Ecto neural progenitor cell (in vitro differentiated cells): ENCODE results near the gene TSTD2.
A peak's percentile ranks its signal among the peaks of the same experiment; 100 is the strongest.
"Not testable (repeated sequence)": the region's sequence is repeated elsewhere in the genome, so short reads cannot be mapped to it uniquely, and the experiment has no call there.

Experiments used
- DNase-seq: peaks from one replicate; pipeline ENCODE4 v3.0.0-alpha.2; 2018; ENCODE audit warnings: low spot score

The TSTD2 gene

DNA sequence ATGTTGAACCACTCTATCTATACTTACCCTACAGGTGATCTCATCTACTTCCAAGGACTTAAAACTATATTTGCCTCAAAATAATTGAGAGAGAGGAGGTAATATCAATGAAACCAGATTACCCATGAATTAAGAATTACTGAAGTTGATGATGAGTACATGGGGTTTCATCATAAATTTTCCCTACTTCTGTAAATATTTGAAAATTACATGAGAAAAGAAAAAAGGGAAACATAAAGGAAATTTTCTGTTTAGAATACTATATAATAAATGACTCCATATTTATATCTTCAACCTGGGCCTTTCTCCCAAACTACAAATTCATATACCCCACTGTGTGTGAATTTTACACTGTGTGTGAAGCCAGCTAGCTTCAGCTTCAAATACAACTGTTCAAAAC, 2.6 kb downstream of the TSTD2 start:
- no peak for DNase-seq

DNA sequence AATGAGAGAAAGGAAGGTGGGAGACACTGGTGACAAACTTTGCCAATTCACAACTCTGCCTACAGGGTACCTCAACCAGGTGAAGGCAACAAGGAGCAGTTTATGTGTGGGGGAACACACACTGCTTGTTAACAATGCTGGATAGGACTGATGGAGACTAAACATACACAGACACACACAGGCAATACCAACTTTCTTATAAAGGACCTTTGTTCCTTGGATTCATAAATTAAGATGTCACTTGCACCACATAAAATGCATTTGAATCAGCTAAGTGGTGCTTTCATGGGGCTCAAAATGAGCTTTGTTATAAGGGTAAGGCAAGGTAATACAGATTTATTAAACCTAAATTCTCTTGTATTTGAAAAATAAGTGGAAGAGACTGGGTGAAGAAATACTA, 4.0 kb downstream of the TSTD2 start:
- no peak for DNase-seq

DNA sequence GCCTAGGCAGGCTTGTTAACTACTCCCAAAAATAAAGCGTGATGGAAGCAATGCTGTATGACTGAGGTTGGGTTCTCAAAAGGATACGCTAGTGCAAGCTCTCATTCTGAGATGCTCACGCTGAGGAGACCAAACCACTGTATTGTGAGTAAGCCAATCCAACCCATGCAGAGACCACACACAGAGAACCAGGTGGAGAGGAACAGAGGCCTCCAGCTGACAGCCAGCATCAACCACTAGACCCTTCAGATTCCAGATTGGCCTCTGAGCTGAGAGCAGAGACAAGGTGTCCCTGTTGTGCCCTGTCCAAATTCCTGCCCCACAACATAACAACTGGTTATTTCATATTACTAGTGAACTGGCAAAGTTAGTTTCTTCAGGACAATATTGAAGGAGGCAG, 4.5 kb downstream of the TSTD2 start:
- peak; percentile 49 for DNase-seq

DNA sequence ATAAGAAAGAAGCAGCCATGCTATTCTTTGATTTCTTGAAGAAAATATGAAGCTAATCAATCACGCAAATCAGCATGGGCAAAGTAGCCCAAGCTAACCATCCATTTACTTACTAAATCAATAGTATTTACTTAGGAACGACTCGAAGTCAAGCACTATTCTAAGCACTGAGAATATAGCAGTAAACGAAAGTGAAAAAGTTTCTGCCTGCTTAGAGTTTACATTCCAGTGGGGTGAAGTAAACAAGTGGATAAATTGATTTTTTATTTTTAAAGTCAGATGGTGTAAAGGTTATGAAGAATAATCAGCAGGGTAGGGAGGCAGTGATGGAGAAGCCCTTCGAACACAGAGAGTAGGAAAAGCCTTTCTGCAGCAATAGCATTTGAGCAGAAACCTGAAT, 5.5 kb downstream of the TSTD2 start:
- DNase-seq: no peak

DNA sequence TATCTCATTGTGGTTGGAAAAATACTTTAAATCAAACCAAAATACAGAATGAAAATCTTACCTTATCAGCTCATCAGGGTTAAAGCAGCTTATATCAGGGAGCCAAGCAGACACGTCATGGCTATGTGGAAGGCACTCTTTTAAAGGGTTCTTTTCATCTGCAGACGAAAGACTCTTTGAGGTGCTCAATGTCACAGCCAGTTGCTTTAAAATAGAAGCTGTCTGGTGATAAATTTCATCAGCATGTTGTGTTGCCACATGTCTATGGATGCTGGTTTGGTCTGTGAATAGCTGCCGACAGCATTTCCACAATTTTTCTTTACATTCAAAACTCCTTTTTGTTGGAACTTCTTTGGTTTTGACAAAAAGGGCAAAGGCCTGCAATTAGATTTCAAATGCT, 7.5 kb downstream of the TSTD2 start:
- no peak for DNase-seq

DNA sequence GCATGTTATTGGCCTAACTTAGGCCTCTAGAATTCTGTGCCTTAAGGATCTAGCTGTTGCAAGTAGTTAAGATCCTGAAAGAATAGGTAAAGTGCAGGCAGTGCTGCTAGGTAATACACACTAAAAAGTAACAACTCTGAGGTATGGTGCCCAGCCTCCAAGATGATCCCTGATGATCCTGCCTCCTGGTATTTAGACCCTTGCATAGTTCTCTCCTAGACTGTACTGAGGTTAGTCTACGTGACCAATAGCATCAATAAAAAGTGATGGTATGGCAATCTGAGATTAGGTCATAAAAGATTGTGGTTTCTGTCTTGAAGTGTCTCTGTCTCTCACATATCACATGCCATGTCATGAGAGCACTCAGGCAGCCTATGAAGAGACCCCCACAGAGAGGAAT, 9.2 kb downstream of the TSTD2 start:
- DNase-seq: no peak

DNA sequence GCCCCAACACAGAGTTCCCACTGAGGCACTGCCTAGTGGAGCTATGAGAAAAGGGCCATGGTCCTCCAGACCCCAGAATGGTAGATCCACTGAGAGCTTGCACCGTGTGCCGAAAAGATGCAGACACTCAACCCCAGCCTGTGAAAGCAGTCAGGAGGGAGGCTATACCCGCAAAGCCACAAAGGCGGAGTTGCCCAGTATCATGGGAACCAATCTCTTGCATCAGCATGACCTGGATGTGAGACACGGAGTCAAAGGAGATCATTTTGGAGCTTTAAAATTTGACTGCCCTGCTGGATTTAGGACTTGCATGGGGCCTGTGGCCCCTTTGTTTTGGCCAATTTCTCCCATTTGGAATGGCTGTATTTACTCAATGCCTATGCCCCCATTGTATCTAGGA, 10.7 kb downstream of the TSTD2 start:
- not testable (repeated sequence) for DNase-seq

DNA sequence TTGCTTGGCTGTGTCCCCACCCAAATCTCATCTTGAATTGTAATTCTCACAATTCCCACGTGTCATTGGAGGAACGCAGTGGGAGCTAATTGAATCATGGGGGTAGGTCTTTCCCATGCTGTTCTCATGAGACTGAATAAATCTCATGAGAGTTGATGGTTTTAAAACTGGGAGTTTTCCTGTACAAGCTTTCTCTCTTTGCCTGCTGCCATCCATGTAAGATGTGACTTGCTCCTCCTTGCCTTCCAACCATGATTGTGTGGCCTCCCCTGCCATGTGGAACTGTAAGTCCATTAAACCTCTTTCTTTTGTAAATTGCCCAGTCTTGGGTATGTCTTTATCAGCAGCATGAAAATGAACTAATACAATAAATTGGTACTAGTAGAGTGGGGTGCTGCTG, 13.1 kb downstream of the TSTD2 start:
- DNase-seq: not testable (repeated sequence)

DNA sequence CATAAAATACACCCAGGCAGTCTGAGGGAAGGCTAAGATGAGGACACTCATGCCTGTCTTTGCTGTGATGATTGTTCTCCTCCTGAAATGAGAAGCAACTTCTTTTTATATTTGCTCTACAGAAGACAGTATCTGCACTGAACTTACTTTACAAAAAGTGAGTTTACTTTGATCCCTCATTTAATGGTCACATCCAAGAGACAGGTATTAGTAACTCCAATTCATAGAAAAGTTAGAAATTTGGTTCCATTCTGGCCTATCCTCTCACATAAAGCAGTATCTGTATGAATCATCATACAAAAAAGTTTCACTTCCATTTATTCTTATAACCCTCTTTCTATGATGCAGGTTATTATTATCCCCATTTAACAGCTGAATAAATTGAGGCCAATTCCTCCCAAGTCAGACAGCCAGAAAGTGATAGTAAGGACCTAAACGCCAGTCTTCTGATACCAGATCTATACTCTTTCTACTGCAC, 15.2 kb downstream of the TSTD2 start:
- no peak for DNase-seq

DNA sequence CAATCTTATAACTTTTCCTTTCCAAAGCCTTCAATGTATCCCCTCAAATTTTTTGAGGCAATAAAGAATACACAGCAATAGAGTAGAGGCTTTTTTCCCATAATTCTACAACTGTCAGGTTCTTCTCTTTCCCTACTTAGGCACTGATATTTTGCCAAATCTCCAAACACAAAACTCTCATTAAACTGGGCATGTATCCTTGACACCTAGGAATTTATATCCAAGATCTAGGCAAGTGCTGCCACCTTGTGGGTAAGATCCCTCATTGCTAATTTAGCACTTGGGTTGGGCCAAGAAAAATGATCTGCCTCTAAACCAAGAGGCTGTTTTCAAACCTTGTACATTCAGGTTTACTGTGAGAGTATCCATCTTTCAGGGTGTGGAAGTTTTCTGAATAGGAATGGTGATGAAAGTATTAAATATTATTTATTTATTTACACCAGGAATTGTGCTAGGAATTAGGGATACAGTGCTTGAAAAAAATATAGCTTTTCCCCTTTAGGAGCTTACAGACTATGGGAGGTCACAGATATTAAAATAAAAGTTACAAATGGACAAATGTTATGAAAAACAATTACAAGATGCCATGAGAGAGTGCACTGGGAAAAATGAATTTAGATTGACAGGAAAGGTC, 17.6 kb downstream of the TSTD2 start:
- no peak for DNase-seq

DNA sequence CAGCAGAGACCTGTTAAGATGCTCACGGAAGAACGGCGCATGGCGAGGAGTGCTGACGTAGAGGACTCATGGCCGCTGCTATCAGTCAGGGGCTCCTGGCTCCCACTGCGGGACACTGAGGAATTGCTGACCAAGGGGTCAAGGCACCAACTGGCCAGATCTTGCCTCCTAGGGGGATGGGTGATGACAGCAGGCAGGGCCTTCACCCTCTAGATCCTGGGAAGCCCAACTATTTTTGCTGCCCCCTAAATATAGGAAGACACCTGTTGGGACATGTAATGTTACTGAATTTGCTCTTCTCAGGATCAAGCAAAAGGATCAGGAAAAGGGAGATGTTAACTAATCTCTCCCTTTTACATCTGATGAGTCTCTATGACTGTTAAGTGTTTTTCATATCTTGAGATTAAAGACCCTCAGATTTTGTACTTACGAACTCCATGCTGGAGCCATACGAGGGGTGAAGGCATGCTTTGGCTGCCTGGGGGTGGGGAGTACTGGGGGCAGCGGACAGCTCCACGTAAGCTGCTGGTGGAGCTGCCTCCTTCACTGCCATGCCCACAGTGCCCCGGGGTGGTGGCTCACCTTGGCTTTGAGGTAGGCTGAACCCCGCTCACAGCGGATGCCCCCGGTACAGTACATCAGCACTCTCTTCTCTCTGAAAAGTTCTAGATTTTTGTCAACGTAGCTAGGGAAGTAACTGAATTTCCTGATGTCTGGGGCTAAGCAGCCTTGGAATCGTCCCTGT, 28.1 kb downstream of the TSTD2 start:
- DNase-seq: no peak

DNA sequence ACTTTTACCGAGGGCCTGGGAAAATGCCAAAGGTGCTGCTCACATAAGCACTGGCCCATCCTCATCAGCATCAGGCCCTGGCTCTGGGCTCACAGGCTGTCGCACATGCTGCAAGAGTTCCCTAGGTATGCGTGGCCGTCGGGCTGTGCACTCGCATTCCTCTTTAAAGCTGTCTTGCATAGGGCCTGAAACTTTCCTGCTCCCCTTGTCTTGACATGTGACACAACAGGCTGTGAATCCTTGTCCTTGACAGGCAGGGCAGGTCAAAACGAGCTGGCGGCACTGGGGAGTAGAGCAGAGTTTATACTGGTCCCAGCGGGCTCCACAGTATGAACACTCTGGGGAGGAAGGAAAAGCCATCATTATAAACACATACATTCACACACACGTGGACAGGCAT, 30.7 kb downstream of the TSTD2 start:
- DNase-seq: no peak

DNA sequence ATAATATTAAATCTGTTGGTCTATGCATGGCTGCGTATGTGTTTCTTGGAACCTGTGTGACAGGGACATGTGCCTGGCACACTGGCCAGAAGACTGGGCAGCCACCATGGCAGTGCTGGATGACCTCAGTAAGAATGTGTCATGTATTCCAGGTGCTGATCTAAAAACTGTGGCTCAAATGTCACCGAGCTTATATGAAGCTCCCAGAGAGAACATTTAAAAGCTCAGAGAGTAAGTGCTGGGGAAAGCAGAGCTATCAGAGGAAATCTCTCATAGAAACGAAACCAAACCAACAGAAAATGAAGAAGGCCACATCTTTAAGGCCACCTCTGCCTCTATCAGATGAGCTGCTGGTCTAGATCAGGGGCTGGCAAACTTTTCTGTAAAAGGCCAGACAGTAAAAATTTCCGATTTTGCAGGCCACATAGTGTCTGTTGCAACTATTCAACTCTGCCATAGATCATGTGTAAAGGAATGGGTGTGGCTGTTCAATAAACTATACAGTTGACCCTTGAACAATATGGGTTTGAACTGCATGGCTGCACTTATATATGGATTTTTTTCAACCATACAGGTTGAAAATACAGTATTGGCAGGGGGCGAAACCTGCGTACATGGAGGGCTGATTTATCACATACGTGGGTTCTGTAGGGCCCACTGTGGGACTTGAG, 31.8 kb downstream of the TSTD2 start:
- DNase-seq: no peak

DNA sequence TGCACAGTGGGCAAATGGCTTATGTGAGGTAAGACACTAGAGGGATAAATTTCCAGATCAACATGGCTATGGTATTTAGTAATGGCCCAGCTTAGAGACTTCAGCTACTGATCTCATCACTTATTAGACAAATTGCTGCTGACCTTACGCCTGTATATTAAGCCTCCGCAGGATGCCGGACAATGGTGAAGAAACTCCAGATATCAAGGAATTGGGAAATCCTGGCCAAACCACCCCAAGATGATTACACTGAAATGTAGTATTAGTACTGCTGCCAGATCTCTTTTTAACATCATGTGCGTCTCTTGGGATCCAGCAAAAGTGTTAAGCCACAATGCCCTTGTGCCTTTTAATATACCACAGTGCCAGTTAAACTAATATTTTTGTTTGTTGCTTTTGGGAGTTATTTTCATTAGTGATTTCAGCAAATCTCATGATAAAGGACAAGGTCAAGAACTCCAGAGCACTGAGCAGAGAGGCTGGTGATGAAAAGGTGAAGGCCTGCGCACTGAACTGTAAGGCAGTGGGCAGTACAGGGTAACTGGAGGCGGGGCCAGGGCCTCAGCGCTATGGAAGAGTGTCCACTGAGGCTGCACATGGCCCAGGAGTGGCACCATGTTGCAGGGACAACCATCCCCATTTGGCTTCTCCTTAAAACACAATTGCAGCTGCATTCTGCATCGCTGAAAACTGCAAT, 32.5 kb downstream of the TSTD2 start:
- no peak for DNase-seq

DNA sequence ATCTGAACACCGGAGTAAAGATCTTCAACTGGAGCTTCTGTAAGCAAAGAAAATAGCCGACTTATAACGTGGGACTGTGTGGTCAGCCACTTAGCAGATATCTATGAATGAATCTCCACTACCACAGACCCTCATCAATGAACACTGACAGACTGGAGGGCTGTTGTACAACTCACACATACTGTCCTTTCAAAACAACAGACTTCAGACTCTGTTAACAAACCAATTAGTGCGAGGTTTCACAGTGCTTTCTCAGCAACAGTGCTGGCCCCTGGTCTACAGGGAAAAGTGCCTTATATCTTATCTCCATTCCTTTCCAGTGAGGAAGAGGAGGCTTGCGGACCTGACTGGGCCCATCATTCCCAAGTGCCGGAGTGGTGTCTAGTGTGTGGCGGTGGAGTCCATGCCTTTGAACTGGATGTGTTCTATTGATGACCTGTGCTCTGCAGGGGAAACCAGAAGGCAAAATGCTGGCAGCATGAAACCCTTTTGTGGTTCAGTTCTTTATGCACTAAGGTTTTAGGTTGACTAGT, 33.8 kb downstream of the TSTD2 start:
- no peak for DNase-seq

DNA sequence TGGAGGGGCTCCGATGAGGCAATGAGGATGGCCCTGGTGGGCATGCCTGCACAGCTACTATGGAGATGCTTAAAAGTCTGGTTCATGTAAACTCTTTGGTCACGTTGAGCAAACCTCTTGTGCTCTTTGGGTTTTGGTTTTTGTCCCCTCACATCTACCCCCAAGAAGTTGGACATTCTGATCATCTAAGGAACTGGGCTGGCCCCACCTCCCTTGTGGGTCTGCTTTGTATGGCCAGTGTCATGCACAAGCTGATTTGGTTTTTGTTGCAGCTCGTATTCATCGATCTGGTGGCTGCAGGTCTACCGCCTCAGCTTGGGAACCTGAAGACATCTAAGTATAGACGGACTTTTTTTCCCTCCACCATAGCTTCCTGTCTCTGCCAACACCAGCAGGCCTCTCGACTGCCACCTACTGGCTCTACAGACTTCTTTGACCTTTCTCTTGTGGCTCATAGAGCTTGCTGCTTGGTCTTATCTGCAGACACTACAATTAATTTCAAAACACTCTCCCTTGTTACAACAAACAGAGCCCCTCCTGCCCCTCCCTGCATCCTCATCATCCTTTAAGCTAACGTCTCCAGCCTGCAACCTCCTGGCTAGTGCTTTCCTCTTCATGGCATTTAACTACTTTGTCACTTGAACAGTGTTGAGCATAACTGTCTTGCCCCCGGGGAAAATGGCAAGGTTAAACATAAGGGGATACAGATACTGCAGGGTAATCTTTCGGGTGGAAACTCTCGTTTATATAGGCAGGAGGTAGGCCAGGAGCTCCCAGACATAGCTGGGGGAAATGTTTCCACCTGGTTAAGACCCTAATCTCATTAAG, 34.5 kb downstream of the TSTD2 start:
- DNase-seq: peak; percentile 74

DNA sequence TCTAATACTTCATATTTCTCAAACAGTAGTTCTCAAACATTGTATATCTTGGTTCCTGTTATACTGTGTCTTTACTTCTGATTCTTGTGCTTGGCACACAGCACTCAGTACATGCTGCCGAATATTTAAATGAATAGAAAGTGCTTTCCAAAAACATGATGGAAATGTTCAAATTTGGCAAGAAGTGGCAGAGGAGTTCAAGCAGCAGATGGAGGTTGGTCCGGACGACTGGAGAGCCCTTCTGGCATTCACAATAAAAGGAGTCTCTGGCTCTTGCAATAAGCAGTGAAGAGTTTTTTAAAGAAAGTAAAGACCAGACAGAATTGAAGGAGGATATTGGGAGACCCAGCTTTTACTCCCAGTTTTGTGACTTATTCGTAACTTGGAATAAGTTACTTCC, 36.3 kb downstream of the TSTD2 start:
- DNase-seq: no peak

DNA sequence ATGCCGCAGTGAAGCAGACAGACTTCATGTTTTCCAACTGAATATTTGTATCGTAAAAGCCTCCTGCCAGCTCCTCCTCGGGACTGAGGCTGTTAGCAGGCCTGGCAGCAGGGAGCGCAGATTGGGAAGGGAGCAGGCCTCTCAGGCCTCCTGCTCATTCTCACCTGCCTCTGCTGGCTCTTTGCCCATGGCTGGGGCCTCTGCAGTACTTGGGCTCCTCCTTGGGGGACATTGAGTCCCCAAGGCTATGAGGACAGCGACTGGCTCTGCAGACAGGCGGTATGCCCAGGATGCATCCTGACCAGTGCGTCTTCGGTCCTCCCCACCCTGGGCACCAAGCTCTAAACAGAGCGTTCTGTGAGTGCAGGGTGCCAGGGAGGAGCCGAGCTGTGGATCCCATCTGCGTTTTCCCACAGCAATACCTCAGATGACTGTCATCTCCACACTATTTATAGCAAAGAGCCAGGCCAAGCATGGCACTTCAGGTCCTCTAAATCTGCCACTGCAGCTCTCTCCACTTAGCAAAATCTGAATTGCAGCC, 38.7 kb downstream of the TSTD2 start:
- DNase-seq: no peak

DNA sequence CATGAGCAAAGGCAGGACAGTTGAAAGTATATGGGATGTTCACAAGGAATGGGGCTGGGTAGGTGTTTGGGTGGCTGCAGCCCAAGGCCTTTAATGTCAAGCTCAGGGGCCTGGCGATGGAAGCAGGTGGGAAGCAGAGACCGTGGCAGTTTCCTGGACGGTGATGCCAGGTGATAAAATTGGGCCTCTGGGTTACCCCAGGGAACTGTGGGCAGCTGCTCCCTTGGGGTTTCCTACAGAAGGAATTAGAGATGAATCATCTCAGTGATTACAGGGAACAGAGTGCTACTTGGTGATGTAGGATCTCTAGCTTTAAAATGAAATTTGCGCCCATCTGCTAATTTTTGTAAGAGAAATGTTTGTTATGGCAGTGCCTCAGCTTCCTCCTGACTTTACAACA, 39.2 kb downstream of the TSTD2 start:
- no peak for DNase-seq

DNA sequence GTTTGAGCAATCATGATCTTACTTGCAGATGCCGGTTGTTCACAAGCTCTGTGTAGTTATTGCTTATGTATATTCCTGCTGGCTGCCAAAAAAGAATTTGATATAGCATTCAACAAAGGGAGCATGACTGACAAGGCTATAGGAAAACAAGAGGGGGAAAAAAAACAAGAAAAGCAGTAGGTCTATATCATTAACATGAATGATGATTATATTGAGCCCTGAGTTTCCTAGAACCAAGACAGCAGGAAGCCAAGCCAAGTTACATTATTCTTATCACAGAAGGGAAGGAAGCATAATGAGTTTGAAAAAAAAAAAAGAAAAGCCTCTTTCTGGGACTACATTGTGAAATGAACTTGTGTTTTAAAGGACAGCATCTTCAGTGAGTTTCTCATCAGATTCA, 41.0 kb downstream of the TSTD2 start:
- DNase-seq: no peak

DNA sequence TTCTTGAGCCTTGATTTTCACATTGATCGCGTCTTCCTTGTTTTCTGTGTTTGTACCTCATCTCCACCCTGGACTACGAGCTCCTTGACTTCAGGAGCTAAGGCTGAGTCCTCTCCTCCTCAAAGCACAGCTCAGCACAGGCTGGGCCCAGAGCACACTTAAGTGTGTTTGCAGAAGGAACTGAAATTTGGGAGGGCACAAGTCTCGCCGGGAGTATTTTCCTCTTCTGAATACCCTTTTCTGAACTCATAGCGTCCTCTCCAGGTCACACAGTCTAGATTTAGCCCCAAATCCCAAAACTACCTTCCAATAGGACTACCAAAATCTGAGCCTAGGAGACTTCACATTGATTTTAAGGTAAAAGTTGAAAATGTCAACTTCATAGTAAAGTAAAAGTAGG, 41.6 kb downstream of the TSTD2 start:
- no peak for DNase-seq
